Measurements from ENCODE around the gene RSF1.

The RSF1 gene

DNA sequence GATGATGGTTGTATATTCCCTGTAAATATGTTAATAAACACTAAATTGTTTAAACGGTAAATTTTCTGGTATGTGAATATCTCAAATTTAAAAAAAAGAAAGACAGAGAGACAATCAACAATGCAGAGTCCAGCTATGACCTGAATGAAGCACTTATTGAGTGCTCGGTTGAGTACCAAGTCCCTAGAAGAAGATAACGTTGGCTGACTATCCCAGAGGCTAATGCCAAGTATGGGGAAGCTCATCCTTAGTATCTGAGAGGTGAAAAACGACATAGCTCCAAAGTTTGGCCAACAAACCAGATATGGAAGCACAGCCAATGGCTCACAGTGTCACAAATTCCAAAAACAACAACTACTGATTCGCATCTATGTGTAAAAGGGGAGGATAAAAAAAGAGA is 71.3 kb downstream of the RSF1 start:
- DNase-seq = no peak

DNA sequence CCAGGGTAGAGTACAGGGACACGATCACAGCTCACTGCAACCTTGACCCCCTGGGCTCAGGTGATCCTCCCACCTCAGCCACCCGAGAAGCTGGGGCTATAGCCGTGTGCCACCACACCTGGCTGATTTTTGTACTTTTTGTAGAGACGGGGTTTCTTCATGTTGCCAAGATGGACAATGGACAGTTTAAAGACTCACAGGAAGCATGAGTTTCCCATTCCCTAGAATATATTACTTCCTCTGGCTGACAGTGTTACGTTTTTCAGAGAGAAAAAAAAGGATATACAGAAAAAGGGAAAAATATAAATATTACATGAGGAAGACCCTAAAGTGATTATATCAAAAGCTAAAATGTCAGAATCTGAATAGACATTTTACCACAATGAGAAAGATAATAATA is 72.3 kb downstream of the RSF1 start:
- no peak for DNase-seq

DNA sequence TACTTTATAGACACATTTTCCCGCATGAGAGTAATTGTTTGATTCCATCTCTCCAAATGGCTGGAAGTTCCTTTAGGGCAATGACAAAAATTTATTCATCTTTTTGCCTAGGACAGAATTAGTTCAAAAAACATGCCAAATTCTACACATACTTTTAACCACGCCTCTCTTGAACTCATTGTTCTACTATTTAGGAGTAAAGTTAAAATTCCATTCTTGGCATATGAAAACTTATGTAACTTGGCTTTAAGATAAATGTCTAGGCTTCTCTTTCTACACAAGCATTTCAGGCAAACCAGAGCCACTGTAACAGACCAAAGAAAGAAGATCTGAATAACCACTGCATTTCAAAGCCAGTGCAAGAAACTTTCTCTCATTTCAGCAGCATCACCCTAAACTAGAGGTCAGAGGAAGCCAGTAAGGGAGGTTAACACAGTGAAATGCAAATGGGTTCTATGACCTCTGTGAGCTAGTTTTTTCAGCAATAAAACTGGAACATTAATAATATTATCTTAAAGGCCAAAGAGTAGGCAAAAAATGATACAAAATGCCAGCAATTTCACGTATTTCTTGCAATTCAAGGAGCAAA is 73.0 kb downstream of the RSF1 start:
- no peak for DNase-seq

DNA sequence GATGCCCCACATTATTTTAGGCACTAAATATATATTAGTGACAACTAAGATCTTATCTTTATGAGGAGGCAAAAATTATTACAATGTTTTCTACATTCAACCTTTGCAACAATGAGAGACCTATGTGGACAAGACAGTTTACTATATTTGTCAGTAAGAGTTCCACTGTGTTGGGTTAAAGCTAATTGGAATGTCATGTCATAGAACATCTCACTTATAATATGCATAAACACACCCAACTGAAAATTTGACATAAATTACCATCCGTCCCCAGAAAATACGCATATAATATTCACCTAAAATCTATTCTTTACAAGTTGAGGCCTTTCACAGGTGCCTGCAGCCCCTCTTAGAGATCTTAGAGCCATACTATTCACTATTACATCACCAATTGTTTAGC is 84.0 kb downstream of the RSF1 start:
- no peak for DNase-seq

DNA sequence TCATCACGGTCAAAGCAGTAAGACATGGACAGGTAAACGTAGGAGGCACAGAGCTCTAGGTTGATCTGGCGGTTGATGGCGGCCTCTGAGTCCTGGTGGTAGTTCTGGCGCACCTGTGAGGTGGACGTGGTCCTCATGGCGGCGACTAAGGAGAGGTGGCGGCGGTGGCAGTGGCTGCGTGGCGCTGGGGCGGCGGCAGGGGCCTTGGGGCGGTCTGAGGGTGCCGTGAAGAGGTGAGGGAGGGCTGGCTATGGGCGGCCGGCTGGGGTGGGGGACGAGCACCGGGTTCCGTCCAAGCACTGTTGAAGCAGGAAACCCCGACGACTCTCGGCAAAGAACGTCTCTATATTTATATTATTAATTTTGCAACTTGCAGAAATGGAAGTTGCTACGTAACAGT is 85.6 kb downstream of the RSF1 start:
- DNase-seq = no peak

DNA sequence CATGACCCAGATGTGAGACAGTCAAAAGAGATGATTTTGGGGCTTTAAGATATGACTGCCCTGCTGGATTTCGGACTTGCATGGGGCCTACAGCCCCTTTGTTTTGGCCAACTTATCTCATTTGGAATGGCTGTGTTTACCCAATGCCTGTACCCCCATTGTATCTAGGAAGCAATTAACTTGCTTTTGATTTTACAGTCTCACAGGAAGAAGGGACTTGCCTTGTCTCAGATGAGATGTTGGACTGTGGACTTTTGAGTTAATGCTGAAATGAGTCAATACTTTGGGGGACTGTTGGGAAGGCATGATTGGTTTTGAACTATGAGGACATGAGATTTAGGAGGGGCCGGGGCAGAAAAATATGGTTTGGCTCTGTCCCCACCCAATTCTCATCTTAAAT is 88.4 kb downstream of the RSF1 start:
- no peak for DNase-seq

DNA sequence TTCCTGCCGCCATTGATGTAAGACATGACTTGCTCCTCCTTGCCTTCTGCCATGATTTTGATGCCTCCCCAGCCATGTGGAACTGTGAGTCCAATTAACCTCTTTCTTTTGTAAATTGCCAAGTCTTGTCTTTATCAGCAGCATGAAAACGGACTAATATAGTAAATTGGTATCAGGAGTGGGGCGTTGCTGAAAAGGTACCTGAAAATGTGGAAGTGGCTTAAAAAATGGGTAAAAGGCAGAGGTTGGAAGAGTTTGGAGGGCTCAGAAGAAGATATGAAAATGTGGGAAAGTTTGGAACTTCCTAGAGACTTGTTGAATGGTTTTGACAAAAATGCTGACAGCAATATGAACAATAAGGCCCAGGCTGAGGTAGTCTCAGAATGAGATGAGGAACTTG is 89.7 kb downstream of the RSF1 start:
- DNase-seq = no peak

DNA sequence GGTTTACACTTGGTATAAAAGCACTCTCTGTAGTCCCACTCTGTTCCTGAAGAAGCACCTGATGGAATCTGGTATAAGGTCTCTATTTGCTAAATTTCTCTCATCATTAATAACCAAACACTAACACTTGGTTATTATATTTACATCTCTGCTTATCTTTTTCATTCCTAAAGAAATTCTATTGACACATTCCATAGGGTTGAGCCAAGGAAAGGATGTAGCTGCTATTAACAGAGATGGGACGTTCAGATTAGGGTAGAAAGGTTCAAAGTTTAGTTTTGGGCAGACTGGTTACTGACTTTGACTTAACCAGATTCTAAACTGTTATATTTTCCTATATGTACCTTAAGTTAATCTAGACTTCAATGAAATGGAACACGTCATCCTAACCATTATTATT is 91.5 kb downstream of the RSF1 start:
- no peak for DNase-seq

DNA sequence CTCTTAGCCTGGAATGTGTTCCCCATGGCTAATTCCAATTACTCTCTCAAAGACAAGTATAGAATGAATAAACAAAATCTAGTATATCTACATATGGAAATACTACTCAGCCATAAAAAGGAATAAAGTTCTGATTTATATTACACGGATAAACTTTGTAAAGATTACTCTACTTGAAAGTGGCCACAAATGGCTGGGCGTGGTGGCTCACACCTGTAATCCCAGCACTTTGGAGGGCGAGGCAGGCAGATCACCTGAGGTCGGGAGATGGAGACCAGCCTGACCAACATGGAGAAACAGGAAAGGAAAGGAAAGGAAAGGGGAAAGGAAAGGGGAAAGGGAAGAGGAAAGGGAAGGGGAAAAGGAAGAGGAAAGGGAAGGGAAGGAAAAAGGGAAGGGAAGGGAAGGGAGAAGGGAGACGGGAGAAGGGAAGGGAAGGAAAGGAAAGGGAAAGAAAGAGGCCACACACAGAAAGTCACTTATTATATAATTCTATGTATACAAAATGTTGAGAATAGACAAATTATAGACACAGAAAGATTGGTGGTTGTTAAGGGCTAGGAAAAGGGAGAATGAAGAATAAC is 92.2 kb downstream of the RSF1 start:
- DNase-seq = no peak

DNA sequence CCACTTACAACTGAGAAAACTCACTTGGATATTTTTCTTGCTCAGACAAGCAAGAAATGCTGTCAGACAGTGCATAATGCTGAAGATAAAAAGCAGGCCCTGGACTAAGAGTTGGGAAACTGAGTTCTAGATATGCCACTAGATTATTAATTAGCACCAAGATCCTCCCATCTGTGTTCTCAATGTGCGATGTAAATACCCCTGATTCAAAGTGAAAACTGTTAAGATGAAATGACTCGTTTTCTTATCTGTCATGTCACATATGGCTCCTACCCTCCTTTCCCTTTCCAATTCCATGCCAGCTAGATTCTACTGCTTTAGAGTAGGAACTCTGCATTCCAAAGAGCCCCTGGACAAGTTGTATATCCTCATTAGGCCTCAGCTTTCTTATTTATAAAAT is 94.0 kb downstream of the RSF1 start:
- no peak for DNase-seq

DNA sequence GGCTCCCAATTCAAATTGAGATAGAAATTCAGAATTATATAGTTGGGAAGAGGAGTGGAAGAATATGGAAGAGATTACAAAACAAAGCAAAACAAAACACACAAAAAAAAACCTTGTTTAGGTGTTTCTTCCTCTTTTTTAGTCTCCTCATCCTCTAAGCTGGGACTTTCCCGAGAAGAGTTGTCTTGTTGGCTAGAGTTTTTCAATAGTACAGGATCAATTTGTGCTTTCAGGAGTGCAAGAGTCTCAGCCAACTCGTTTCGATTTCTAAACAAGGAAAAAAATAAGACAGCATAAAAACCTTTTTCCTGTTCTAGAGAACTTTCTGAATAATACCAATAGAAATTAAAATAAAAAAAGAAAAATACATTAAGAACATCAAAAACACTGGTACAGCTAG is 95.1 kb downstream of the RSF1 start:
- DNase-seq = no peak

DNA sequence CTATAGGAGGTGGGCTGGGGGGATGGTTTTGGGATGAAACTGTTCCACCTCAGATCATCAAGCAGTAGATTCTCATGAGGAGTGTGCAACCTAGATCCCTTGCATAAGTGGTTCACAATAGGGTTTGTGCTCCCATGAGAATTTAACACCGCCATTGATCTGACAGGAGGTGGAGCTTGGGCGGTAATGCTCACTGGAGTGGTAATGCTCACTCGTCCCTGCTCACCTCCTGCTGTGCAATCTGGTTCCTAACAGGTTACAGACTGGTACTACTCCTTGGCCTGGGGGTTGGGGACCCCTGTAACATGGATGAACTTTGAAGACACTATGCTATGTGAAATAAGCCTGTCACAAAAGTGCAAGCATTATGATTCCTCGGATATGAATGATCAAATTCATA is 95.9 kb downstream of the RSF1 start:
- DNase-seq = no peak

DNA sequence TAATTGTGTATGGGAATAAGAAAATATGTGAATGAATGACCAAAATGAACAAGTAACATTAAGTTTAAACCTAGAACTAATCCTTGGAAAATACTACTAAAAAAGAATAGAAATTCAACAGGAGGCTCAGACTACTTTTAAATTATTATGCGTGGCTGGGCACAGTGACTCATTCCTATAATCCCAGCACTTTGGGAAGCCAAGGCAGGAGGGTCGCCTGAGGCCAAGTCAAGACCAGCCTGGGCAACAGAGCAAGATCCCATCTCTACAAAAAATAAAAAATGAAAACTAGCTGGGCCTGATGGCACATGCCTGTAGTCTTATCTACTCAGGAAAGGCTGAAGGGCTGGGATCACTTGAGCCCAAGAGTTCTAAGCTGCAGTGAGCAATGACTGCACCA is 97.5 kb downstream of the RSF1 start:
- DNase-seq = no peak

DNA sequence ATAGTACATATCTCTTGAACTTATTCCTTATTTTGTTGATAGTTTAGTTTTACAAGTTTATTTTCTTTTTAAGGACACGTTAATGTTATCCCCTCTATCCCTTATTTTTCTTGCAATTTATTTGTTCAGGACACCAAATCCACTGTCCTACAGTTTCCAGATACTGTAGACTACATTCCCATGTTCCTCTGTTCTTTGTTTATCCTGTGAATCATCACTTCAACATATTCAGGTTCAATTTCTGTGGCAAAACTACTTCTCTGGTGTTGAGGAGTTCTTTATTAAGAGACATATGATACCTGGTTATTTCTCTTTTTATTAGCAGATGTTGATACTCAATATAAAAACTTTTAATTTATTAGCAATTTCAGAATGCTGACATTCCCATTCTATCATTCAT is 110.2 kb downstream of the RSF1 start:
- no peak for DNase-seq

DNA sequence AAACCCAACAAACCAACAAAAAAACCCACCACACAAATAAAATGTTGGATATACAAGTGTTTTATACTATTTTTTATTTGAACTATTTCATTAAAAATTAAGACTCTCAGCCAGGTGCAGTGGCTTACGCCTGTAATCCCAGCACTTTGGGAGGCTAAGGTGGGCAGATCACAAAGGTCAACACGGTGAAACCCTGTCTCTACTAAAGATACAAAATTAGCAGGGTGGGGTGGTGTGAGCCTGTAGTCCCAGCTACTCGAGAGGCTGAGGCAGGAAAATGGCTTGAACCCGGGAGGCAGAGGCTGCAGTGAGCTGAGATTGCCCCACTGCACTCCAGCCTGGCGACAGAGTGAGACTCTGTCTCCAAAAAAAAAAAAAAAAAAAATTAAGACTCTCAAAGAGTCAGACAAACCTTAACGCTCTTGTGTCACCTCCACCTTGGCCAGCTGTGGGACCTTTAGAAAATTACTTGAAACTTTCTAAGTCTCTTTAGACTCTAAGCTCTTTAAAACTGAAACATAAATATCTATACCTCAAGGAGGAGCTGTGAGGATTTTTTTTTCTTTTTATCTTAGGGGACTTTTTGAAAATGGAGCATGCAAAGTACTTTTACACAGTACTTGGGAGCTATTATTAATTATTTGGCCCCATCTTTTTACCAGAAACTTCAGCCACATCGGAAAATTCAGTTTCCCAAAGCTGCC is 114.5 kb downstream of the RSF1 start:
- no peak for DNase-seq

DNA sequence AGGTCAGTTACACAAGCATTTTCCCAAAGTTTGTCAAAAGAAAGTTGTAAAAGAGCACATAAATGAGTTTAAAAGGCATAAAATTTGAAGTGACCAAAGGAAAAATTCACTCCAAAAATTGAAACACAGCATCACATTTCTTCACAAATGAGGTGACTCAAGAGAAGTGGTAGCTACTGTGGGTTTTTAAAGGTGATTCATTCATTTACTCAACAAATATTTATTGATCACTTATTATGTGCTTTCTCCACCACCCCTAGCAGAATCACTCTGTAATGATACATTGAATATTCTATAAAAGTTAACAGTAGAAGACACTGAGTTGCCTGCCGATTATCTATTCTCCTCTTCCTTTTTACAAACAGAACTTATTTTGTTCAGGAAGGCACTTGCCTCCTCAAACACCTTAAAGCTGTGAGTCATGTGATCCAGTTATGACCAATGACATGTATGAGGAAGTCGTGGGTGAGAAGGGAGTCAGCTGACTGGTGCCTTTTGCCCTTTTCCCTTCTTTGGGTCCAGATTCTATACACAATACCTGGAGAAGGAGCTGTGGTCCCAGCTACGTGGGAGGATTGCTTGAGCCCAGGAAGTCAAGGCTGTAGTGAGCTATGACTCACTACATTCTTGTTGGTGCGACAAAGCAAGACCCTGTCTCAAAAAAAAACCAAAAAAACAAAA is 115.2 kb downstream of the RSF1 start:
- DNase-seq = no peak

DNA sequence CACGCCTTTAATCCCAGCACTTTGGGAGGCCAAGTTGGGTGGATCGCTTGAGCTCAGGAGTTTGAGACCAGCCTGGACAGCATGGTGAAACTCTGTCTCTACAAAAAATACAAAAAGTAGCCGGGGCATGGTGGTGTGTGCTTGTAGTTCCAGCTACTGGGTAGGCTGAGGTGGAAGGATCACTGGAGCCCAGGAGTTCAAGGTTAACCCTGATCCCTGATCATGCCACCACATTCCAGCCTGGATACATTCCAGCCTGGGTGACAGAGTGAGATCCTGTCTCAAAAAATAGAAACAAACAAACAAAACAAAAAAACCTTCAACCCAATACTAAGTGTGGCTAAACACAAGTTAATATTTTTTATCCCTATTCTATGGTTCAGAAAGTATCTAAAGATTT is 116.5 kb downstream of the RSF1 start:
- DNase-seq = no peak

DNA sequence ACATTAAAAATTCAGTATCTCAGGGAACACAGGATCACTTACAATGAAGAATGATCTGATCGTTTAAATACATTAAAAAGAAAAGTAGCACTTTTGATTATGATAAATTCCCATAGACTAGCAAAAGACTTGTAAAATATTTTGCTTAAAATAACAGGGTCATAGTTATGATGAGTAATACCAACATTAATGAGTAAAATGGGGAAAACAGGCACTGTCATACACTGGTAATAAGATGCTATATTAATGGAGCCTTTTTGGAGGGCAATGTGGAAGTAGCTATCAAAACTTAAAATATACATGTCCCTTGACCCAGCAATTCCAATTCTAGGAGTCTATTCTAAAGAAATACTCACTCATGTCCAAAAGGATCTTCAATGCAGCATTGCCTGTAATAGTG is 121.1 kb downstream of the RSF1 start:
- DNase-seq = no peak

DNA sequence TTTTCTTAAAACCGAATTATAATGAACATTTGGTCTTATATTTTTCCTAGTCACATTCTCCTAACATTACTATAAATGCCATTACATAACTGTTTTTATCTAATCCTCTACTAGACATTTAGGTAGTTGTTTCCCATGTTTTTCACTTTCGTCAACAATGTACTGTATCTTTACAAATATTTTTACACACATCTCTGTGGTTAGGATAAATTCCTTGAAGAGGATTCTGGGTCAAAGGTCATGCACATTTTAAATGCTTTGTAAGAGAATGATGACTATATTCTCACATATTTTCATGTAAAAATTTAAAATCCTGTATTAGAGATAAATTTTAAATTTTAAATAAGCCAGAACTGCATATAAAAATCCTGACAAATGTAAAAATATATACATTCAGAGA is 121.6 kb downstream of the RSF1 start:
- no peak for DNase-seq

DNA sequence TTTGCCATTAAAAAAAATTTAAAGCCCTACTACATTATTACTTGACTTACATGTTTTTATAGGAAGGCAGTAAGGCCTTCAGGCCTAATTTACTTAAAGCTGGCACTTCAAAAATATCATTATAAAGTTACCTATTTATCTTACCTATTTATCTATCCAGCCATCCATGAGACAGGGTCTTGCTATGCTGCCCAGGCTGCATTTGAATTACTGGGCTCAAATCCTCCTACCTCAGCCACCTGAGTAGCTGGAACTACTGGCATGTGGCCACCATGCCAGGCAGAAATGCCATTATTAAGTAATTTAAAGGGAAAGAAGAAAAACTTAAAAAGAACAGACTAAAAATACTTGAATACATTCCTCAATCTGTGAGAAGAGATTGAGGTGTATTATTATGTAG is 122.7 kb downstream of the RSF1 start:
- no peak for DNase-seq

DNA sequence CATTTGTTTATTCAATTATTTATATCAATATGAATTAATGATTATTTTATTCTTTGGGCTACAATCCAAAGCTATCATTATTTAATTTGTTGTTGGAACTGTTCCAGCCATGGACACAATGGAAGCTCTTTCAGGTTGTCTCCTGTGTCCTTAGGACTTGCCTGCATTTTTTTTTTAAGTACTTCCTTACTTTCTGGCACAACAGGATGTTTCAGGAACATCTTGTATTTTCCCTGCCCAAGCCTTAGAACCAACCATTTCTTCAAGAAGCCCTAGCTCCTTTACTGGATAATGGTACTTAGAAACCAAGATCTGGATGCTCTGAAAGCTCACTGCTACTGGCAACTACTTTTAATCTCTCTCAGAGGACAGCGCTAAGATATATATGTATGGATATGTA is 125.1 kb downstream of the RSF1 start:
- DNase-seq = no peak

DNA sequence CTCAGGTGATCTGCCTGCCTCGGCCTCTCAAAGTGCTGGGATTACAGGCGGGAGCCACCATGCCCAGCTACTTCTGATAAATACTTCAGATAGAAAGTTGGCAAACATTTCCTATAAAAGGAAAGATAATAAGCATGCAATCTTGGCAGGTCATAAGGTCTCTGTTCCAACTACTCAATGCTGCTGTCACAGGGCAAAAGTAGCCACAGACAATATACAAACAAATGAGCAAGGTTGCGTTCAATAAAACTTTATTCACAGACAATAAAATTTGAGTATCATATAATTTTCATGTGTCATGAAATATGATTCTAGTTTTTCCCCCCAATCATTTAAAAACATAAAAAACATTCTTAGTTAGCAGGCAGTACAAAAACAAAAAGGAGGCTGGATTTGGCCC is 129.9 kb downstream of the RSF1 start:
- DNase-seq = no peak

DNA sequence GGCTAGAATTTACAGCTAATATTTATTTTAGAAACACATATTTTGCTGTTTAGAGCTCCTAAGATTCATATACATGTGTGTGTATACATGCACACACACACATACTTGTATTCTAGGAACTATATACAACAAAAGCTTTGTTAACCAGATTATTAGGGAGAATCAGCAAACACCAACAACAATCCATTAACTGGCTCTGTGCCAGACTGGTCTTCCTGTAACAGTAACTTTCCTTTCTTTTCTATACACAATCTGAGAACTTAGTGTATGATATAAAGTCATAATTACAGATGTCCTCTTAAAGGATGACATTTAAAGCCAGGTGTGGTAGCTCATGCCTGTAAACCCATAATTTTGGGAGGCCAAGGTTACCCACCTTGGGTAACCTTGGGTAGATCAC is 133.4 kb downstream of the RSF1 start:
- no peak for DNase-seq

DNA sequence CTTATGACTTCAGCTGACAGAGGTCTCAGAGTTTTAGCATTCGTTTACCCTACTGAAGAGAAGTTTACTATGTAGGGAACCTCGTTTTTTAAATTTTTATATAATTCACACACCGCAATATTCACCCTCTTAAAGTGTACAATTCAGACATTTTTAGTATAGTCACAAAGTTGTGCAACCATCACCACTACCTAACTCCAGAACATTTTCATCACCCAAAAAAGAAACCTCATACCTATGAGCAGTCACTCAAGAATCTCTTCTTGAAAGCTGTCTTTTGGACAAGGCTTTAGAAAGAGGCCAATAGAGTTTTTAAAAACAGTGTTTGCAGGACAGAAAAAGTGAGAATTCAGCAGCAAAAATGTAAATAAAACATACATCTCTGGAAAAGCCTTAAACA is 143.4 kb downstream of the RSF1 start:
- no peak for DNase-seq
